Urinary bladder (tissue), 4 donors: Measurements from ENCODE around the gene ASTN1. TPM values are rescaled to one million over a fixed set of nuclear protein-coding genes. Genes with fewer than 3 reads are reported as not detected.

Experiments
- DNase-seq: peaks from one replicate; pipeline ENCODE4 v3.0.0-alpha.2; 2015; ENCODE audit errors: extremely low spot score
- H3K27ac ChIP-seq: one replicate; pipeline ENCODE4 v1.5.1; 2013; ENCODE audit warnings: low read depth, mild to moderate bottlenecking, moderate library complexity
- H3K36me3 ChIP-seq: one replicate; pipeline ENCODE4 v1.6.1; 2013; ENCODE audit warnings: mild to moderate bottlenecking, moderate library complexity; ENCODE audit not compliant: insufficient read depth
- H3K4me1 ChIP-seq: one replicate; pipeline ENCODE4 v1.6.1; 2013; ENCODE audit warnings: mild to moderate bottlenecking, moderate library complexity; ENCODE audit not compliant: insufficient read depth
- H3K4me3 ChIP-seq: one replicate; pipeline ENCODE4 v1.5.1; 2013; ENCODE audit warnings: low read depth, low read length
- WGBS: extraction: QIAGEN DNeasy Blood & Tissue Kit; methylation state at CpG from one replicate; pipeline ENCODE4 v1.1.7; 2013; 5-methylcytosine and 5-hydroxymethylcytosine counted together
- polyA plus RNA-seq: library from polyadenylated mRNA; stranded (reverse); fragments of 200-250 nt; gene quantifications from one replicate; pipeline ENCODE4 v1.2.3, GENCODE V29; 2013
- total RNA-seq: library from RNA; depleted of rRNA; stranded (reverse); fragments of >200 nt; gene quantifications from one replicate; pipeline ENCODE4 v1.2.3, GENCODE V29; 2014
- donor health status: healthy with polysubstance abuse.
- donor health status: healthy.

The ASTN1 gene
- total and polyA plus RNA-seq, 2 donors = 0.23 to 6.3 TPM

DNA sequence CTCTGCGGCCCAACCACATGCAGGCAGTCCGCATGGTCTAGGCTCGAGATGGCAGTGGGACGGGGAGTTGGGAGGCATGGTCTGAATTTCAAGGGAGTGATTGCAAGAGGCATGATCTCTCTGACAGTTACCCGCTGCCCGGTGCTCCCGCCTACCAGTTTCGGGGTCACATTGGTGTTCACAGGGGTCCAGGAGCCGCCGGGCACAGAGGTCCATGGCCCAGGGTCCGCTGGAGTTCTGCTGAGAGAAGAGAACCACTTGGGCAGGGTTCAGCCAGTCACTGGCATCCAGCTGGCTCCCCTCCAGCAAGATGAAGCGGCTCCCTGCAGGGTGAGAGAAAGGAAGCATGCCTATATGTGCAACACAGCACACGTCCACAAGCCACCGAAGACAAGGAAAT lies 141.3 kb downstream of the ASTN1 start:
- no peak overlapping the region for H3K27ac ChIP-seq
- WGBS = 88% methylated on average over 14 of the region's 14 CpGs
- no peaks in the 10 kb centered on the region for H3K4me1 ChIP-seq
- H3K36me3 ChIP-seq = no peaks in the 10 kb centered on the region
- DNase-seq = no peak
- no peak overlapping the region for H3K4me3 ChIP-seq

DNA sequence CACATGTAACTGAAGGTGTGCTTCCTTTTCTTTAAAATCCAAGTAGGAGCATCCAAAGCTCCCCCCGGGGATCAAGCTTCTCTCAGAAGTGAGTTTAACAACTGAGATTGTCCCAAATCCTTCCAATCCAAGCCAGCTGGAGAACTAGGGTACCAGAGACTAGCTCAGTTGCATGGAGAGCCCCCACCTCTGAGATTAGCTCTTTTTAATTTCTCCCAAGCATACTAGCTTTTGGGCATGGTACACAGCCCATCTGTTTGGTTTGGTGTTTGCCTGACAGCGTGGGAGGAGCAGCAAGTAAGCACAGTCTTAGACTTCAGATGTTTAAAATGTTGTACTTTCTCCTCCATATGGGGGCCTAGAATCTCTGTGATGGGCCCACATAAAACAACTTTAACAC lies 142.8 kb downstream of the ASTN1 start:
- no peak for DNase-seq
- no peaks in the 10 kb centered on the region for H3K4me1 ChIP-seq
- H3K36me3 ChIP-seq = no peaks in the 10 kb centered on the region
- 78% methylated on average over 2 of the region's 2 CpGs for WGBS
- H3K4me3 ChIP-seq = no peak overlapping the region
- no peak overlapping the region for H3K27ac ChIP-seq

DNA sequence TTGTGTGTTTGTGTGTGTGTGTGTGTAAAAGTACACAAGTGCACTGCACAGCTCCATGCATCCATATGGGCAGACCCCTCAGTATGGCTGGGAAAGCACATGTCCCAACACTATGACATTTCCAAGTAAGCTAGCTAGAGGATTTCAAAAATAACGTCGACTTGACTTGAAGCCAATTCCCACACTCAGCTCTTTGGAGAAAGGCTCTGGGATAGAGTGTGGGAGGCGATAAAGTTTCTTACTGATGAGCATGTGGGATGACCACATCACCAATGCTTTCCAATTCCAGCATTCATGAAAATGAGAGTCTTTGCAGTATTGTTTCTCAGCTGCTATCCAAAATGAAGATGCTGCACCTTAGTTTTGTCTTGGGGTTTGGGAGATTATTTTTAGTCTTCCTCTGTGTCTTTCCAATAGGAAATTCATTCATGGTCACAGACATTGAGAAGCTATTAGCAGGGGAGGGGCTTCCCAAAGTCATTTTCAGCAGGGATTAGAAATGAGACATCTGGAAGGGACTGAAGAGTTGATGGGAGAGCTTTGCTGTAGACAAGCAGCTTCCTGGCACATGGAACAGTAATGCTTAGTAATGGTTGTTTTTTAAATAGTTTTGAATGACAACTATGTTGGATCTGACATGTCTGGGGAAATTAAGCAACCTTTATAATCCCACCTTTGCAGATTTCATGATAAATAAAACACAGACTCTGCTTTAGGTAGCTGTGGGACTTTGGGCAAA lies 143.5 kb downstream of the ASTN1 start:
- Histone ChIP-seq H3K27ac (no peak overlapping the region), H3K4me1 (no peaks in the 10 kb centered on the region), H3K36me3 (no peaks in the 10 kb centered on the region), H3K4me3 (no peak overlapping the region)
- 56% methylated on average over 3 of the region's 3 CpGs for WGBS
- peak; percentile 36 for DNase-seq

DNA sequence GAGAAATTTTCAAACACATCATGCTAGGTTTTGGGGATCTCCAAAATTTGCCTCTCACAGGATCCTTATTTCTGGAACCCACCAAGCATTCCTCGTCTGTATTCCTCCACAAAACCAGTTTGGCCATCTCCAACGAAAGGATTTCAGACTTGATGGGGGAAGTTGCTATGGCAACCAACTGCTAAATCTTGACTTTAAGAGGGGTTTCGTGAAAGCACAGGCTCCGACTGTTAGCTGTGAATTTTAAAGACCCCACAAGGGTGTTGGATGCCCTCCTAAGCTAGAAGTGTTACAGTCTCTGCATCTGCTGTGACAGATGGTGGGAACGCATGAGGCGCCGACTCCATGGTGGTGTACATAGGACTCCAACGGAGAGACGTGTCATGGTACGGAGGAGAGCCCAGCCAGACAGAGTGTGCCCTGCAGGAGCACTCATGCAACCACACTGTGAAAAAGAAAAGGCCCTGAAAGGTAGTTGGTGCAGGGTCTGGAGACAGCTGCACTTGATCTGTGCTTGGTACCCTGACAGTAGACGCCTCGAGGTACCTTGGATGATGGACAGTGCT lies 147.1 kb downstream of the ASTN1 start:
- WGBS = 85% methylated on average over 12 of the region's 12 CpGs
- H3K36me3 ChIP-seq = no peaks in the 10 kb centered on the region
- DNase-seq = no peak

DNA sequence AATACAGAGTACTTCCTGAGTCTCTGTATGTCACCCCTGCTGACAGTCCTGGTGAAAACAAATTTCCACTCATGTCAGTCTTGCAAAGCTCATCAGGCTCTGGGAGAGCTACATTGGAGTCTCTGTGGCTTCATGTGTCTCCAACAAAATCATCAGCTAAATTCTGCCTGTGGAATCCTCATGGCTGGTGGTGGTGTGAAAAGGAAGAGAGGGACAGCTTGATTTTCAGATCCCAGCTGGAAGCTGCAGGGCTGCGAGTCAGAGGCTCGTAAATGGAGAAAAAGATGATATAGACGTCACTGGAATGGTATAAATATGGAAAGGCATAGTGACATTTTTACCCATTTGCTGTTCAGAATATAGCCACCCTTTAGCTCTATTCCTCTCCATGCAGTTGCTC lies 150.2 kb downstream of the ASTN1 start:
- Histone ChIP-seq H3K4me1 (no peaks in the 10 kb centered on the region), H3K4me3 (no peak overlapping the region), H3K36me3 (no peaks in the 10 kb centered on the region), H3K27ac (no peak overlapping the region)
- WGBS = 28% methylated on average over 3 of the region's 3 CpGs
- no peak for DNase-seq

More for the DNA sequence above, 147.1 kb downstream of the ASTN1 start:
- Histone ChIP-seq H3K4me1 (no peaks in the 10 kb centered on the region), H3K4me3 (no peak overlapping the region), H3K27ac (no peak overlapping the region)

DNA sequence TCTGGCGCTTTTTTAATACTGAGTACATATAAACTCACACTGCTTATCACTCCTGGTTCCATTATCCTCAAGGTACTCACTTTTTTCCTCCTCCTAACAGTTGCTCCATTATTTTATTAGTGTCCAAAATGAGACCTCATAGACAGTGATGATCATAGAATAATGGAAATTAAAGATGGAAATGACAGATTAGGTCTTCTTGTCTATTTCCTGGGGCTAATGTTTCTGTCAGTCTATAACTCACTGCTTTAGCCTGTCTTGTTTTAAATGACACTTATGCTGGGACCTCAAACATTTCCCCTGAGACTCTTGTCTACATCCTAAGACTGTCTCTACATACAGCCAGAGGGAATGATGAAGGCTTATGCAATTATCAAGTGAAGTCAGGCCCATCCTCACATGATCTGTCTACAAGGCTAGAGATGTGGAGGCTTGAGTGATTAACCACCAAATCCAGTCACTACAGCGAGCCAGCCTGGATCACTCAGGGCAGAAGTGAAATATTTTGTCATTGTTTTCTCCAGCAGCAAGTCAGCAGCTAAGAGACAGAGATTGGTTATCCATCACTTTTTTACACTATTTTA lies 152.1 kb downstream of the ASTN1 start:
- no peak for DNase-seq
- Histone ChIP-seq H3K36me3 (no peaks in the 10 kb centered on the region), H3K4me3 (no peak overlapping the region), H3K4me1 (no peaks in the 10 kb centered on the region), H3K27ac (no peak overlapping the region)
- whole genome bisulfite sequencing = 86% methylated on average over 2 of the region's 2 CpGs

DNA sequence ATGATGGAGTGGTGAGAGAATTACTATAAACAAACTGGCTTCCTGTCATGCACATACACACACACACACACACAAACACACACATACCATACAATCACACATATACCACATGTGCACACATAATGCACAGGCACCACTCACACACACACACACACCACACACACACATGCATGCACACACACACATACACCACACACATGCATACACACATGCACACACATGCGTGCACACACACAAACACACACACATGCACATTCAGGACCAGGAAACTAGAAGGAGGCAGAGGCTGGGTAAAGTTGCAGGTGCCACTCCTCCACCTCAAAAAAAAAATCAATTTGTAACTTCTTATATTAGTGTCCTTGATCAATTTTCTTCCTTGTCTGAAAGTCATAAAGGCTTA lies 153.0 kb downstream of the ASTN1 start:
- DNase-seq = no peak
- no peak overlapping the region for H3K27ac ChIP-seq
- H3K36me3 ChIP-seq = no peaks in the 10 kb centered on the region
- H3K4me1 ChIP-seq = no peaks in the 10 kb centered on the region
- 90% methylated on average over 1 of the region's 1 CpG for WGBS
- H3K4me3 ChIP-seq = no peak overlapping the region

DNA sequence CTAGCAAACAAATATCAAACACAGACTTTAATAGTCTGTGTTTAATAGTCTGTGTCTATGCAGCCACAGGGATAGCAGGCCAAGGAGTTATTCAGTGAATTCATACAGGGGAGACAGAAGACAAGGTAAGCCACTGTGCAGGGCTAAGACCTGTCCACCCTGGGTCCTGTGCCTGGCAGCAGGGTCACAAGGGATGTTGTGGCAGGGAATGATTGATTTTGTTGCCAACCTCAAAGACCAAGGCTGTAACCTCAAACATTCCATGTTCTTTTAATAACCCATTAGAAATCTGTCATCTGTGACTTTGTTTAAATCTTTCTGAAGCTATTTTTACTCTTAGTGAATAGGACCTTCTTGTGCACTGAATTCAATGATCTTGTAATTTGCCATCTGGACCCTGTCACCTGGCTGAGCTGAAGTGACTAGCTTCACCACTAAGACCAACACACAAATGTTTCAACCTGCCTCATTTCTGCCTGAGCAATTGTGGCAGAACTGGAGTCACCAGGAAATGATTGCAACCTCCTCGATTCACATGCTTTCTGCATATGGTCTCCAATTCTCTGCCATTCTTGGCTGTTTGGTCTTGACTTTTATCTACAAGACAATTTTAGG lies 154.2 kb downstream of the ASTN1 start:
- H3K4me3 ChIP-seq = no peak overlapping the region
- H3K4me1 ChIP-seq = no peaks in the 10 kb centered on the region
- 81% methylated on average over 1 of the region's 1 CpG for WGBS
- no peak overlapping the region for H3K27ac ChIP-seq
- DNase-seq = no peak
- no peaks in the 10 kb centered on the region for H3K36me3 ChIP-seq

- 68% methylated on average over 3 of the region's 3 CpGs for WGBS
- DNase-seq = no peak
Measured at GRCh38 chr1:177008653-177009052, 155.9 kb downstream of the ASTN1 start.

DNA sequence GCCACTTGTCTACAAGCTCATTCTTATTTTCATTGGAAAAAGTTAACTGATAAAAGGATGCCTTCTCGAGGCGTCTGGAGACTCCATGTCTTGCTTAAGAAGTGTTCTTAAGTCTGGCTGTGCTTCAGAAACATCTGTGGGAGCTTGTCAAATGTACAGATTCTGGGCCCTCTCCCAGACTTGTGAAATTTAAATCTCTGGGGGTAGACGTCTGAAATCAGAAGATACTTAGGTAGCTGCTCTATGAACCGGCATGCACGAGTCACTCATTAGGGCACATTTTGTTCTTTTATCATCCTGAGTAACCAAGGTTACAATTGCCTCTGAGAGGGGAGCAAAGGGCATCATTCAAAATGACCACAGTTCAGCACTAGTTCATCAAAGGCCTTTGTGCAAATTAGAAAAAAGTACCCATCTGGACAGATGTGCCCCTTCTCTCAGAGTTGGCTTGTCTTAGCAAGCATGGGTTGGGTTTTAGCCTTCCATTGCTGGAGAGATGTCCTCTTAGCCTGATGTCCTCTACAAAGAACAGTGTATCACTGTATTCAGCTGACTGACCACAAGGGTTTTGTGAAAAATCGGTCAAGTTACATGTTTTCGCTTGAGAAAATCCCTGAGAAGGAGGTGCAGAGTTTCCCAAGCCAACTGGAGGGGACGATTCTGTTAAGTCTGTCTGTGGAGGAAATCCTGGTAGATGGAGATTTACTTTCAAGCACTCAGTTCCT lies 156.9 kb downstream of the ASTN1 start:
- DNase-seq = no peak
- Histone ChIP-seq H3K4me1 (no peaks in the 10 kb centered on the region), H3K27ac (no peak overlapping the region), H3K36me3 (no peaks in the 10 kb centered on the region), H3K4me3 (no peak overlapping the region)
- 51% methylated on average over 8 of the region's 8 CpGs for WGBS

More at GRCh38 chr1:177008653-177009052, 155.9 kb downstream of the ASTN1 start:
- H3K4me1 ChIP-seq = no peaks in the 10 kb centered on the region
- H3K4me3 ChIP-seq = no peak overlapping the region
- H3K27ac ChIP-seq = no peak overlapping the region
- H3K36me3 ChIP-seq = no peaks in the 10 kb centered on the region

DNA sequence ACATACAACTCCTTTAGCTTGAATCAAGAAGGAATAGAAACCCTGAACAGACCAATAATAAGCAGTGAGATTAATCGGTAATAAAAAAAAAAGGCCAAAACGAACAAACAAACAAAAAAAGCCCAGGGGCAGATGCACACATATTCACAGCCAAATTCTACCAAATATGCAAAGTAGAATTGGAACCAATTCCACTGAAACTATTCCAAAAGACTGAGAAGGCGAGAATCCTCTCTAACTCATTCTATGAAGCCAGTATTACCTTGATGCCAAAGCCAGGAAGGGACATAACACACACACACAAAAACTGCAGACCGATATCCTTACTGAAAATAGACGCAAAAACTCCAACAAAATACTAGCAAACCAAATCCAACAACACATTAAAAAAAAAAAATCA lies 161.6 kb downstream of the ASTN1 start:
- no peak for DNase-seq
- H3K4me1 ChIP-seq = no peaks in the 10 kb centered on the region
- no peaks in the 10 kb centered on the region for H3K36me3 ChIP-seq
- no peak overlapping the region for H3K27ac ChIP-seq
- H3K4me3 ChIP-seq = no peak overlapping the region
- 80% methylated on average over 5 of the region's 5 CpGs for WGBS

DNA sequence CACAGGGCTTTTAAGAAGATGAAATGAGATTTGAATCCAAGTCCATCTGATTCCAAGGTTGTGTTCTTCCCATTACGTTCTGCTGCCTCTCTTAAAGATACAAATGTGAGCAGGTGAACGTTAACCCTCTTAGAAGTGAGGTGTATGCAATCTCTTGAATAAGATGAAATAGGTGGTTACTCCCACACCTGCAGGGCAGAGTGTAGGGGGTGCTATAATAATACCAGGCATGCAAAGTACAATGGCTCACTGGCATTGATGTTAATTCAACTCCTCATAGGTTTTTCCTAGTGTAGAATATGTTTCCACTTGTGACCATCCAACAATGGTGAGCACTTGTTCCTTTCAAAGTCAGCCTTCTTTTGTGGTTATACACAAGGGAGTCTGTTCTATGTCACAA lies 163.0 kb downstream of the ASTN1 start:
- no peak overlapping the region for H3K4me3 ChIP-seq
- WGBS = 88% methylated on average over 2 of the region's 2 CpGs
- no peak for DNase-seq
- no peak overlapping the region for H3K27ac ChIP-seq
- no peaks in the 10 kb centered on the region for H3K36me3 ChIP-seq
- no peaks in the 10 kb centered on the region for H3K4me1 ChIP-seq

- H3K27ac ChIP-seq = no peak overlapping the region
- no peaks in the 10 kb centered on the region for H3K4me1 ChIP-seq
- DNase-seq = no peak
- no peak overlapping the region for H3K4me3 ChIP-seq
- 82% methylated on average over 5 of the region's 5 CpGs for WGBS
- no peaks in the 10 kb centered on the region for H3K36me3 ChIP-seq
Measured at GRCh38 chr1:176998183-176998795, 166.2 kb downstream of the ASTN1 start.
